HEK293T (cell line): ENCODE data around the gene ATP6V0C.
"Not testable (repeated sequence)": the region's sequence is repeated elsewhere in the genome, so short reads cannot be mapped to it uniquely, and the experiment has no call there.

ENCODE experiments used
- BHLHE40 ChIP-seq: fragments of 450-650 bp; IDR thresholded peaks from 2 replicates; pipeline ENCODE4 v1.6.1; 2016; ENCODE audit warnings: mild to moderate bottlenecking, moderate library complexity, borderline replicate concordance
- CTBP1 ChIP-seq: fragments of 450-650 bp; IDR thresholded peaks from 2 replicates; pipeline ENCODE4 v1.6.1; 2016; ENCODE audit warnings: borderline replicate concordance
- ELF4 ChIP-seq: fragments of 450-650 bp; IDR thresholded peaks from 2 replicates; pipeline ENCODE4 v1.6.1; 2017; ENCODE audit warnings: antibody characterized with exemption
- FOXA1 ChIP-seq: fragments of 450-650 bp; IDR thresholded peaks from 2 replicates; pipeline ENCODE4 v1.6.1; 2016; ENCODE audit warnings: mild to moderate bottlenecking
- FOXK2 ChIP-seq: fragments of 450-650 bp; IDR thresholded peaks from 2 replicates; pipeline ENCODE4 v1.6.1; 2016; ENCODE audit warnings: mild to moderate bottlenecking
- FOXM1 ChIP-seq: fragments of 450-650 bp; IDR thresholded peaks from 2 replicates; pipeline ENCODE4 v1.6.1; 2017; ENCODE audit warnings: mild to moderate bottlenecking, borderline replicate concordance
- HDGF ChIP-seq: fragments of 450-650 bp; IDR thresholded peaks from 2 replicates; pipeline ENCODE4 v1.6.1; 2017; ENCODE audit warnings: antibody characterized with exemption, borderline replicate concordance
- L3MBTL2 ChIP-seq: fragments of 450-650 bp; conservative IDR thresholded peaks from 2 replicates; pipeline ENCODE4 v1.6.1; 2016; ENCODE audit warnings: mild to moderate bottlenecking
- NFRKB ChIP-seq: fragments of 450-650 bp; IDR thresholded peaks from 2 replicates; pipeline ENCODE4 v1.6.1; 2016; ENCODE audit warnings: mild to moderate bottlenecking, moderate library complexity
- SP1 ChIP-seq: fragments of 450-650 bp; IDR thresholded peaks from 2 replicates; pipeline ENCODE4 v1.6.1; 2017
- SUZ12 ChIP-seq: fragments of 450-650 bp; IDR thresholded peaks from 2 replicates; pipeline ENCODE4 v1.6.1; 2016; ENCODE audit warnings: mild to moderate bottlenecking
- TARDBP ChIP-seq: fragments of 450-650 bp; IDR thresholded peaks from 2 replicates; pipeline ENCODE4 v1.6.1; 2016
- ZNF384 ChIP-seq: fragments of 450-650 bp; IDR thresholded peaks from 2 replicates; pipeline ENCODE4 v1.6.1; 2016
- TF ChIP-seq, protein P1 (sequence below): fragments of 450-650 bp; IDR thresholded peaks from 2 replicates; pipeline ENCODE4 v1.6.1; 2016

DNA sequence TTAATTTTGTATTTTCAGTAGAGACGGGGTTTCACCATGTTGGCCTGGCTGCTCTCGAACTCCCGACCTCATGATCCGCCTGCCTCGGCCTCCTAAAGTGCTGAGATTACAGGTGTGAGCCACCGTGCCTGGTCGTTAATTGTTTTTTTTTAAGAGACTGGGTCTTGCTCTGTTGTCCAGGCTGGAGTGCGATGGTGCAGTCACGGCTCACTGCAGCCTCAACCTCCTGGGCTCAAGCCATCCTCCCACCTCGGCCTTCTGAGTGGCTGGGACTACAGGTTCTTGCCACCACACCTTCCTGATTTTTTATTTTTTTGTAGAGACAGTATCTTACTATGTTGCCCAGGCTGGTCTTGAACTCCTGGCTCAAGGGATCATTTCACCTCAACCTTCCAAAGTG, 33.8 kb upstream of the ATP6V0C start:
- TF ChIP-seq FOXA1, SP1, FOXM1, NFRKB, HDGF, ZNF384, TARDBP, FOXK2, ELF4, L3MBTL2, SUZ12, BHLHE40, CTBP1: not testable (repeated sequence)
- TF ChIP-seq, protein P1, sequence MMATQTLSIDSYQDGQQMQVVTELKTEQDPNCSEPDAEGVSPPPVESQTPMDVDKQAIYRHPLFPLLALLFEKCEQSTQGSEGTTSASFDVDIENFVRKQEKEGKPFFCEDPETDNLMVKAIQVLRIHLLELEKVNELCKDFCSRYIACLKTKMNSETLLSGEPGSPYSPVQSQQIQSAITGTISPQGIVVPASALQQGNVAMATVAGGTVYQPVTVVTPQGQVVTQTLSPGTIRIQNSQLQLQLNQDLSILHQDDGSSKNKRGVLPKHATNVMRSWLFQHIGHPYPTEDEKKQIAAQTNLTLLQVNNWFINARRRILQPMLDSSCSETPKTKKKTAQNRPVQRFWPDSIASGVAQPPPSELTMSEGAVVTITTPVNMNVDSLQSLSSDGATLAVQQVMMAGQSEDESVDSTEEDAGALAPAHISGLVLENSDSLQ = not testable (repeated sequence)
